Adrenal gland (tissue), 12 donors: ENCODE data around the gene PTRH2. TPM values are rescaled to one million over a fixed set of nuclear protein-coding genes. Genes with fewer than 3 reads are reported as not detected.

Experiments used
- DNase-seq, 7 donors: peaks; one replicate each; pipeline ENCODE4 v3.0.0-alpha.2; 2019 to 2020
- H3K27ac ChIP-seq, 5 donors: fragments of 200-600 bp; sonication (generic) in 4 of 5; 1 replicate in 3 of 5; 2 replicates in 2 of 5; pipeline versions ENCODE4 v1.5.1 to v1.8.0; 2016 to 2020; ENCODE audit warnings: mild to moderate bottlenecking in 1 of 5
- H3K27me3 ChIP-seq: fragments of 200-600 bp; 2 replicates; pipeline ENCODE4 v1.8.0; 2021
- H3K36me3 ChIP-seq, 2 donors: fragments of 200-600 bp; replicated peaks in 1 of 2; 1 replicate in 1 of 2; 2 replicates in 1 of 2; pipeline versions ENCODE4 v1.5.1 to v1.8.0; 2018 to 2022
- H3K4me1 ChIP-seq, 2 donors: fragments of 200-600 bp; replicated peaks in 1 of 2; 1 replicate in 1 of 2; 2 replicates in 1 of 2; pipeline versions ENCODE4 v1.5.1 to v1.8.0; 2018 to 2021
- H3K4me3 ChIP-seq, 4 donors: fragments of 200-600 bp; sonication (generic) in 3 of 4; one replicate each; pipeline ENCODE4 v1.5.1; 2016 to 2018
- H3K9me3 ChIP-seq, 3 donors: fragments of 200-600 bp; sonication (generic) in 1 of 3; replicated peaks in 1 of 3; 1 replicate in 2 of 3; 2 replicates in 1 of 3; pipeline versions ENCODE4 v1.5.1 to v1.8.0; 2016 to 2021
- CTCF ChIP-seq, 6 experiments: fragments of 450-650 bp in 4 of 6; fragments of 200-600 bp in 2 of 6; sonication (generic) in 1 of 6; IDR thresholded peaks; 1 replicate in 5 of 6; 2 replicates in 1 of 6; pipeline versions ENCODE4 v1.5.1 to v1.8.0; 2016 to 2021; ENCODE audit warnings: antibody characterized with exemption in 6 of 6, mild to moderate bottlenecking in 2 of 6, moderate library complexity in 1 of 6
- POLR2A ChIP-seq, 2 donors: fragments of 450-650 bp; IDR thresholded peaks; one replicate each; pipeline ENCODE4 v1.6.1; 2017; ENCODE audit warnings: antibody characterized with exemption in 2 of 2, mild to moderate bottlenecking in 2 of 2, moderate library complexity in 1 of 2
- WGBS, 4 donors: extraction: QIAGEN DNeasy Blood & Tissue Kit in 2 of 4; methylation state at CpG; one replicate each; pipeline versions ENCODE4 v1.1.5 to v1.1.7; 2013 to 2017; 5-methylcytosine and 5-hydroxymethylcytosine counted together
- intact Hi-C, 2 donors: fragments of 100-400 bp; cut with DNase I; formaldehyde crosslinking; loops; one replicate each; pipeline versions ENCODE4 v1.14.1 to v1.15.0; 2022 to 2023
- polyA plus RNA-seq, 3 donors: library from polyadenylated mRNA; stranded (reverse); fragments of 200-250 nt in 2 of 3; fragments of 350-450 nt in 1 of 3; fragmentation: Illumina TruSeq in 1 of 3; extraction: RNeasy Lipid Tissue Mini Kit (QIAGEN cat#74804) in 1 of 3; gene quantifications; one replicate each; pipeline ENCODE4 v1.2.3, GENCODE V29; 2013 to 2014
- total RNA-seq, 9 donors: library from RNA; depleted of rRNA in 4 of 9; stranded (reverse); fragments of >200 nt in 4 of 9; fragments of 120-200 nt in 1 of 9; fragmentation: NEBNext Ultra II Directional in 1 of 9; extraction: Animal tissue kit (Norgen Biotek cat#: 25700) in 1 of 9; gene quantifications; one replicate each; pipeline versions ENCODE4 v1.1.0 to v1.2.4, GENCODE V29; 2013 to 2023
- donor health status: healthy with polysubstance abuse.
- donor health status: Bipolar disorder and iron deficiency.
- donor health status: DM: yes; HTN: yes; CAD: no.
- donor health status: DM: no; HTN: no; CAD: no.
- donor health status: DM: no; HTN: no; CAD: no.
- donor health status: DM: yes; HTN: yes; CAD: no.

Gene PTRH2
- total and polyA plus RNA-seq, 12 donors, result 17.9 to 96.7 (median 30.4) TPM

- H3K27ac ChIP-seq, result no peak overlapping the region
- H3K27me3 ChIP-seq, result no peaks in the 10 kb centered on the region
- H3K4me1 ChIP-seq, result no peaks in the 10 kb centered on the region
- DNase-seq, result no peak
- peaks cover 0 to 64% of the 10 kb centered on the region in 2 donors for H3K36me3 ChIP-seq
- no peaks in the 10 kb centered on the region for H3K9me3 ChIP-seq
- TF ChIP-seq POLR2A (IDR thresholded peaks at IDR 0.05) (no peak), CTCF (IDR thresholded peaks at IDR 0.05) (no peak)
- intact Hi-C loops, result no loop called here
- 77 to 90% (median 89%) methylated on average over 2 of the region's 2 CpGs for WGBS, 4 donors
- H3K4me3 ChIP-seq, result no peak overlapping the region
These were observed 10.4 kb downstream of the PTRH2 start for GRCh38 chr17:59696682-59697277.

GRCh38 chr17:59695945-59696681 lies 11.1 kb downstream of the PTRH2 start:
- intact Hi-C loops, result no loop called here
- H3K36me3 ChIP-seq, result peaks cover 0 to 70% of the 10 kb centered on the region in 2 donors
- DNase-seq, result no peak
- no peaks in the 10 kb centered on the region for H3K9me3 ChIP-seq
- H3K4me1 ChIP-seq, result no peaks in the 10 kb centered on the region
- H3K27me3 ChIP-seq, result no peaks in the 10 kb centered on the region
- no peak overlapping the region for H3K4me3 ChIP-seq
- TF ChIP-seq CTCF (IDR thresholded peaks at IDR 0.05) (no peak), POLR2A (IDR thresholded peaks at IDR 0.05) (no peak)
- 43 to 50% (median 46%) methylated on average over 3 of the region's 3 CpGs for WGBS, 4 donors
- no peak overlapping the region for H3K27ac ChIP-seq

GRCh38 chr17:59694344-59694743 lies 12.9 kb downstream of the PTRH2 start:
- intact Hi-C loops, result no loop called here
- Histone ChIP-seq H3K4me1 (no peaks in the 10 kb centered on the region), H3K36me3 (peaks cover 0 to 87% of the 10 kb centered on the region in 2 donors), H3K4me3 (no peak overlapping the region), H3K27ac (no peak overlapping the region), H3K27me3 (no peaks in the 10 kb centered on the region), H3K9me3 (no peaks in the 10 kb centered on the region)
- TF ChIP-seq CTCF (IDR thresholded peaks at IDR 0.05) (no peak), POLR2A (IDR thresholded peaks at IDR 0.05) (no peak)
- 85 to 94% (median 90%) methylated on average over 2 of the region's 2 CpGs for WGBS, 4 donors
- no peak for DNase-seq

GRCh38 chr17:59693582-59693981 lies 13.6 kb downstream of the PTRH2 start:
- intact Hi-C loops, result no loop called here
- peaks cover 0 to 85% of the 10 kb centered on the region in 2 donors for H3K36me3 ChIP-seq
- DNase-seq, result no peak
- H3K4me3 ChIP-seq, result no peak overlapping the region
- TF ChIP-seq POLR2A (IDR thresholded peaks at IDR 0.05), result no peak
- no peak for TF ChIP-seq CTCF (IDR thresholded peaks at IDR 0.05)
- H3K27me3 ChIP-seq, result no peaks in the 10 kb centered on the region
- 84 to 94% (median 89%) methylated on average over 7 of the region's 7 CpGs for WGBS, 4 donors
- H3K9me3 ChIP-seq, result no peaks in the 10 kb centered on the region
- no peak overlapping the region for H3K27ac ChIP-seq
- no peaks in the 10 kb centered on the region for H3K4me1 ChIP-seq
